22Rv1 (cell line): ENCODE data around the gene SMYD3.

Source experiments
- H3K27ac ChIP-seq: fragments of 450-650 bp; 2 replicates; pipeline ENCODE4 v1.5.1; 2017
- CTCF ChIP-seq: fragments of 450-650 bp; IDR thresholded peaks from 2 replicates; pipeline ENCODE4 v1.5.1; 2017; ENCODE audit warnings: mild to moderate bottlenecking
- ZFX ChIP-seq: fragments of 450-650 bp; IDR thresholded peaks from 2 replicates; pipeline ENCODE4 v1.6.1; 2017; ENCODE audit warnings: antibody characterized with exemption, borderline replicate concordance

The SMYD3 gene

DNA sequence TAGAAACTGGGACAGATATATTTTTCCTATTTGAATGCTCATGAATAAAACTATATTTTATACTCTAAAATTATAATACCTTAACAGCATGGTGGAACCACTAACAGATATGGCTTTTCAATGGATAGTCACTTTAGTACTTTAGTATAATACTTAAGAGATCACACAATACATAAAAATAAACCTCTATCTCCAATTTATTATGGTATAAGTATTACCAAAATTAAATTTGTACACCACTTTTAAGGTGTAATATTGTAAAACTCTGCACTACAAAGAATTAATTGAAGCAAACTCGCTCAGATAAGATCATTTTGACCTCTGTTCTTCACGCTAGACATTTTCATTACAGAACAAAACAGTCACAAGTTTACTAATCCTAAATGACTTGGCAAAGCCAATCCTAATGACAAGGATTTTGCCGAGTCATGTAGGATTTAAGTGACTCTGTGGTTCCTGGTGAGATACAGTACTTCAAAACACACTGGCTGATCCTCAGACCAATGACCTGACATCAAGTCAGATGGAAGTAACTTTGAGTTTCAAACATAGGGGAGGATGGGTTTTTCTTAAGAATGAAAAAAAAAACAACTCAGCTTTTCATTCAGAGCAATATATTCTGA lies 200.6 kb downstream of the SMYD3 start:
- no peak overlapping the region for H3K27ac ChIP-seq
- no peak for TF ChIP-seq CTCF
- no peak for TF ChIP-seq ZFX

GRCh38 chr1:246304484-246305259 lies 202.4 kb downstream of the SMYD3 start:
- no peak overlapping the region for H3K27ac ChIP-seq
- TF ChIP-seq CTCF (no peak), ZFX (no peak)

- no peak overlapping the region for H3K27ac ChIP-seq
- TF ChIP-seq ZFX (no peak), CTCF (no peak)
These were observed 204.3 kb downstream of the SMYD3 start for GRCh38 chr1:246302711-246303317.

DNA sequence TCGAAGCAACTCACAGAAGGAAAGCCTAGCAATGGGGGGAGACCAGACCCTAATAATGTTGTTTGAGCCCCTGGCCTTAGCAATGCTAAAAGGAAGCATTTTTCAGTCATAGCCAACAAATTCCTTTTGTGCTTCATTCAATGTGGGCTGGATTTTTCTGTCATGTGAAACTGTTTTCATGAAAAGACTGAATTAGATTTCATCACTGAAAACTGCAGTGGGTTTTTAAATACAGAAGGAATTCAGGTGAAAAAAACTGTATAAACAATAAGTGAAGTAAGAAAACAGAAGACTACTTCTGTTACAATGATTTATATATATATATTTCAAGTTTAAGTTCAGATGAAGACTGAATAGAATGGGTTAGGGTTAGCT lies 204.8 kb downstream of the SMYD3 start:
- TF ChIP-seq CTCF: no peak
- no peak for TF ChIP-seq ZFX
- H3K27ac ChIP-seq: no peak overlapping the region

- no peak for TF ChIP-seq CTCF
- TF ChIP-seq ZFX: no peak
- no peak overlapping the region for H3K27ac ChIP-seq
These were observed 205.4 kb downstream of the SMYD3 start for GRCh38 chr1:246301553-246302250.

GRCh38 chr1:246300626-246301549 lies 206.2 kb downstream of the SMYD3 start:
- peak overlapping the region; percentile 39 for H3K27ac ChIP-seq
- no peak for TF ChIP-seq ZFX
- TF ChIP-seq CTCF: no peak
